ENCODE measurements around the gene MFGE8.

MFGE8 gene

DNA sequence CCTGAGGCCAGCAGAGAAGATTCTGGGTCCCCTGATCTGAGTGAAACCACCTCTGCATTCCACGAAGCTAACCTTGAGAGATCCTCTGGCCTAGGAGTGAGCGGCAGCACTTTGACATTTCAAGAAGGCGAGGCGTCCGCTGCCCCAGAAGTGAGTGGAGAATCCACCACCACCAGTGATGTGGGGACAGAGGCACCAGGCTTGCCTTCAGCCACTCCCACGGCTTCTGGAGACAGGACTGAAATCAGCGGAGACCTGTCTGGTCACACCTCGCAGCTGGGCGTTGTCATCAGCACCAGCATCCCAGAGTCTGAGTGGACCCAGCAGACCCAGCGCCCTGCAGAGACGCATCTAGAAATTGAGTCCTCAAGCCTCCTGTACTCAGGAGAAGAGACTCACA, 54.2 kb downstream of the MFGE8 start:
- DNase-seq (ENCODE audit: low read depth in 1 of 2, low spot score in 1 of 2): no peak
- Histone ChIP-seq H3K27me3 (ENCODE audit: insufficient read depth, poor library complexity, severe bottlenecking) (no peaks in the 10 kb centered on the region), H3K4me3 (replicated peaks; ENCODE audit: insufficient read depth, low read length) (no peak overlapping the region), H3K27ac (replicated peaks) (no peak overlapping the region)
- TF ChIP-seq POLR2AphosphoS5 (IDR thresholded peaks at IDR 0.05; ENCODE audit: low read depth) (no peak), SPI1 (IDR thresholded peaks at IDR 0.05; ENCODE audit: borderline replicate concordance, low read depth) (no peak), GABPA (IDR thresholded peaks at IDR 0.05; ENCODE audit: low read depth) (no peak), CTCF (IDR thresholded peaks at IDR 0.05; ENCODE audit: insufficient read depth, low read length) (no peak), REST (IDR thresholded peaks at IDR 0.05; ENCODE audit: insufficient replicate concordance, low read depth) (no peak)

DNA sequence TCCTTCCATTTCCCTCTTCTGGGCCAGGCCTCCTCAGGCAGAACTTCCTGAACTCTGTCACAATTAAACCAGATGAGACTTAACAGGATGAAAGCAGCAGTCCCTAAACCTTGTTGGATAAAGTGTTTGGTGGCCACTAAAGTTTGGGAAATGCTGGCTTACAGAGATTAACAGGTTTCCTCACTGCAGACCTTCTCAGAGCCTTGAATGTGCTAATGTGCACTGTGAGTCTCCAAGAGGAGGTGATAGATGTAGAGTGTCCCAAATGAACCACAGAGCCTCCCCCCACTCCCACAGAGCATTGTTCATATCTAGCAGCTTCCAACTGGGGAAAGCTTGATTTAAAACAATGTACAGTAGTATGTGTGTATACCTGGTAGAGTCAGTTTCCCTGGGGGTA, 60.7 kb downstream of the MFGE8 start:
- DNase-seq (ENCODE audit: low read depth in 1 of 2, low spot score in 1 of 2): no peak
- Histone ChIP-seq H3K27me3 (ENCODE audit: insufficient read depth, poor library complexity, severe bottlenecking) (no peaks in the 10 kb centered on the region), H3K27ac (replicated peaks) (no peak overlapping the region), H3K4me3 (replicated peaks; ENCODE audit: insufficient read depth, low read length) (no peak overlapping the region)
- no peak for TF ChIP-seq SPI1 (IDR thresholded peaks at IDR 0.05; ENCODE audit: borderline replicate concordance, low read depth)
- TF ChIP-seq CTCF (IDR thresholded peaks at IDR 0.05; ENCODE audit: insufficient read depth, low read length): no peak
- TF ChIP-seq POLR2AphosphoS5 (IDR thresholded peaks at IDR 0.05; ENCODE audit: low read depth): no peak
- TF ChIP-seq GABPA (IDR thresholded peaks at IDR 0.05; ENCODE audit: low read depth): no peak
- no peak for TF ChIP-seq REST (IDR thresholded peaks at IDR 0.05; ENCODE audit: insufficient replicate concordance, low read depth)

DNA sequence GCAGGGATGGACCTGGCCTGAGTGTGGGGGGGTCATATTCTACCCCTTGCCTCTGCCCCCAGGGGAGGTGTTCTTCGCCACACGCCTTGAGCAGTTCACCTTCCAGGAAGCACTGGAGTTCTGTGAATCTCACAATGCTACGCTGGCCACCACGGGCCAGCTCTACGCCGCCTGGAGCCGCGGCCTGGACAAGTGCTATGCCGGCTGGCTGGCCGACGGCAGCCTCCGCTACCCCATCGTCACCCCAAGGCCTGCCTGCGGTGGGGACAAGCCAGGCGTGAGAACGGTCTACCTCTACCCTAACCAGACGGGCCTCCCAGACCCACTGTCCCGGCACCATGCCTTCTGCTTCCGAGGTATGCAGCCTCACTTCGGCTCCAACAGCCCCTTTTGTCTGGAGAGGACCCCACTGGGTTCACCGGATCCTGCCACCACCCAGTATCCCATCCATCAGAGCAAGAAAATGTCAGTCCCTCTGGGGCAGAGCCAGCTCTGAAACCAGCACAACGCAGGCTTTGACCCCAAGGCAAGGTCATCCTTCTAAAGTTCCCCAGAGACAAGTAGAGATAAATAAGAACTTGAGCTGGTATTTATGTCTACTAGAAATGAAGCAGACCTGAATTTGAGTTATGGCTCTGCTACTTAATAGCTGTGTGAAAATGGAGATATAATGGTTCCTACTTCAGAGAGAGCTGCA, 63.7 kb downstream of the MFGE8 start:
- Histone ChIP-seq H3K27me3 (ENCODE audit: insufficient read depth, poor library complexity, severe bottlenecking) (no peaks in the 10 kb centered on the region), H3K4me3 (replicated peaks; ENCODE audit: insufficient read depth, low read length) (no peak overlapping the region), H3K27ac (replicated peaks) (no peak overlapping the region)
- TF ChIP-seq REST (IDR thresholded peaks at IDR 0.05; ENCODE audit: insufficient replicate concordance, low read depth) (no peak), GABPA (IDR thresholded peaks at IDR 0.05; ENCODE audit: low read depth) (no peak), CTCF (IDR thresholded peaks at IDR 0.05; ENCODE audit: insufficient read depth, low read length) (no peak), SPI1 (IDR thresholded peaks at IDR 0.05; ENCODE audit: borderline replicate concordance, low read depth) (no peak), POLR2AphosphoS5 (IDR thresholded peaks at IDR 0.05; ENCODE audit: low read depth) (no peak)
- DNase-seq (ENCODE audit: low read depth in 1 of 2, low spot score in 1 of 2): no peak

All from HL-60 (cell line).